VCaP (cell line): Measurements from ENCODE around the gene DCANP1.

Experiments
- H3K27ac ChIP-seq: fragments of 450-650 bp; 2 replicates; pipeline ENCODE4 v1.5.1; 2017
- TF ChIP-seq, protein P1 (sequence below): fragments of 450-650 bp; conservative IDR thresholded peaks from 2 replicates; pipeline ENCODE4 v1.5.1; 2017; ENCODE audit warnings: mild to moderate bottlenecking, moderate library complexity

The DCANP1 gene

GRCh38 chr5:135448071-135448739, 1.1 kb upstream of the DCANP1 start:
- TF ChIP-seq, protein P1, sequence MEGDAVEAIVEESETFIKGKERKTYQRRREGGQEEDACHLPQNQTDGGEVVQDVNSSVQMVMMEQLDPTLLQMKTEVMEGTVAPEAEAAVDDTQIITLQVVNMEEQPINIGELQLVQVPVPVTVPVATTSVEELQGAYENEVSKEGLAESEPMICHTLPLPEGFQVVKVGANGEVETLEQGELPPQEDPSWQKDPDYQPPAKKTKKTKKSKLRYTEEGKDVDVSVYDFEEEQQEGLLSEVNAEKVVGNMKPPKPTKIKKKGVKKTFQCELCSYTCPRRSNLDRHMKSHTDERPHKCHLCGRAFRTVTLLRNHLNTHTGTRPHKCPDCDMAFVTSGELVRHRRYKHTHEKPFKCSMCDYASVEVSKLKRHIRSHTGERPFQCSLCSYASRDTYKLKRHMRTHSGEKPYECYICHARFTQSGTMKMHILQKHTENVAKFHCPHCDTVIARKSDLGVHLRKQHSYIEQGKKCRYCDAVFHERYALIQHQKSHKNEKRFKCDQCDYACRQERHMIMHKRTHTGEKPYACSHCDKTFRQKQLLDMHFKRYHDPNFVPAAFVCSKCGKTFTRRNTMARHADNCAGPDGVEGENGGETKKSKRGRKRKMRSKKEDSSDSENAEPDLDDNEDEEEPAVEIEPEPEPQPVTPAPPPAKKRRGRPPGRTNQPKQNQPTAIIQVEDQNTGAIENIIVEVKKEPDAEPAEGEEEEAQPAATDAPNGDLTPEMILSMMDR: no peak
- no peak overlapping the region for H3K27ac ChIP-seq

GRCh38 chr5:135446615-135447014, 533 bp downstream of the DCANP1 start:
- H3K27ac ChIP-seq: no peak overlapping the region
- TF ChIP-seq, protein P1: no peak

DNA sequence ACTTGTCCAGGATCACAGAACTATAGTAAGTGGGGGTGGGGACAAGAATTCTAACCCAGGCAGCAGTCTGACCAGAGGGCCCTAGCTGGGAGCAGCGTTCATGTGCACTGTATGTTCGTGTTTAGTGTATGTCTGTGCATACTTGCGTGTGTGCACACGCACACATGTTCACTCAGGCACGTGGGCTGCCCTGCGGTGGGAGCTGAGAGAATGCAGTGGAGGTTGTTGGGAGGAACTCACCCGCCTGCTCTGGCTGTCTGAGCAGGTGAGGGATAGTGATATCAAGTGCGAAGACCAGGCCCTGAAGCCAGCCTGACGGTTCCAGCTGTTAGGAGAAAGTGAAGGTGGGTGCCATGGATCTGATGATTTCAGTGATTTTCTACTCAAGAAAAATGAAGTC, 942 bp downstream of the DCANP1 start:
- no peak overlapping the region for H3K27ac ChIP-seq
- TF ChIP-seq, protein P1: no peak

- no peak overlapping the region for H3K27ac ChIP-seq
- TF ChIP-seq, protein P1: no peak
Observed at GRCh38 chr5:135445306-135445985, 1.7 kb downstream of the DCANP1 start.

GRCh38 chr5:135444881-135445280, 2.3 kb downstream of the DCANP1 start:
- TF ChIP-seq, protein P1: no peak
- no peak overlapping the region for H3K27ac ChIP-seq

DNA sequence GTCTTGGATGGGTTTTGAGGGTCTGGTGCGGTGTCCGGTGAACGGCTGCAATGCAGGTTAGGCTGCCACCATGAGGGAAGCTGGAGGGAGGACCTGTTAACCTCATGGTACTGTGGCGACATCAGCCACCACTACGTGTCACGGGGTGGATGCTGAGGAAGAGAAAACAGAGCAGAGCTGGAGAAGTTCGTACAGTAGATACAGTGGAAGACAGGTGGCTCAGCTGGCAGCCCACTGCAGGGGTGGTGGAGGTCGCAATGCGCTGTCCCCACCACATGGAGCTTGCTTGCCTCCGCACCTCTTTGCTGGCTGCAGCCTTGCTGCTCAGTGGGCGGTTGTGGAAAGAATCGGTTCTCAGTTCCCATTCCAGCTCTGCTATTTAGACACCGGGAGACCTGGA, 2.8 kb downstream of the DCANP1 start:
- TF ChIP-seq, protein P1: no peak
- no peak overlapping the region for H3K27ac ChIP-seq

DNA sequence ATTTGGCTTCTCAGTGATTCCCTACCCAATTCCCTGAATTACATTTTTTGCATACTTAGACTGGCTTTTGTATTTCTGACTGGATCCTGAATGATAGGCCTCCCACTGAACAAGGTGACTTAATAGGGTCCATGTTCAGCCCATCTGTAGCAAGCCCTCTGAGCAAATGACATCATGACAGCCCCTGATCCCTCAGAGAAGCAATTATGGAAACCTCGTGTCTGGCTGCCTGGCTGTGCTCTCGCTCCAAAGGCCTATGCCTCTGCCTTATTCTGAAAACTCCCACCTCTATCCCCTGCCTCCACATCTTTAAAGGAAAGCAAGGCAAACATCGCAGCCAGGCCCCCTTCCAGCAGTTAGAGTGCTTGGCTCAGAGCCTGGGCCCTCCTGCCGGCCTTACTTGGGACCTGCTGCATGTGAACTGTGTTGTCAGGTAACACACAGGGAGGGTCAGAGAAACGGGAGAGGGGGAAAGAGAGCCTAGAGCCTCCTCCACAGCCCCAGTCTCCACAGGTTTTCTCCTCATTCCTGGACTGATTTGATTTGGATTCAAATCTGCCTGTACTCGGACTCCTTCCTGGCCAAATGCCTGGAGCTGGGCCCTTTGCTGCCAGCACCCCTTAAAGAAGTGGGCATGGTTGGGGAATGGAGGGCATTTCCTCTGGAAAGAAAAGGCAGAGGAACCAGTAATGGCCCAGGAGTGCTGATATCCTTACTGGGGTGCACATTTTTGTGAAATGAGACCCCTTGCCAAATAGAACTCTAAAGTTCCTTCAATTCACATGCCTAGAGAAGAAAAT, 3.8 kb downstream of the DCANP1 start:
- no peak overlapping the region for H3K27ac ChIP-seq
- TF ChIP-seq, protein P1: no peak
